ENCODE measurements around the gene CD70.
"Not testable (repeated sequence)": the region's sequence is repeated elsewhere in the genome, so short reads cannot be mapped to it uniquely, and the experiment has no call there.

The CD70 gene

GRCh38 chr19:6571167-6571566, 19.8 kb downstream of the CD70 start:
- no peak for DNase-seq (ENCODE audit: low read depth in 3 of 3)

- no peak for DNase-seq (ENCODE audit: low read depth in 3 of 3)
These were observed 20.2 kb downstream of the CD70 start for GRCh38 chr19:6570764-6571163.

- no peak for DNase-seq (ENCODE audit: low read depth in 3 of 3)
These were observed 22.1 kb downstream of the CD70 start for GRCh38 chr19:6568816-6569215.

GRCh38 chr19:6568010-6568526, 22.9 kb downstream of the CD70 start:
- no peak for DNase-seq (ENCODE audit: low read depth in 3 of 3)

GRCh38 chr19:6566727-6567126, 24.2 kb downstream of the CD70 start:
- DNase-seq (ENCODE audit: low read depth in 3 of 3) = not testable (repeated sequence)

GRCh38 chr19:6564393-6564792, 26.6 kb downstream of the CD70 start:
- no peak for DNase-seq (ENCODE audit: low read depth in 3 of 3)

GRCh38 chr19:6562437-6562836, 28.5 kb downstream of the CD70 start:
- DNase-seq (ENCODE audit: low read depth in 3 of 3) = not testable (repeated sequence)

GRCh38 chr19:6556480-6557195, 34.3 kb downstream of the CD70 start:
- DNase-seq (ENCODE audit: low read depth in 3 of 3) = no peak

- no peak for DNase-seq (ENCODE audit: low read depth in 3 of 3)
These were observed 34.9 kb downstream of the CD70 start for GRCh38 chr19:6556043-6556449.

- peak; percentile 12 to 63 (median 36) for DNase-seq (ENCODE audit: low read depth in 3 of 3)
These were observed 39.1 kb downstream of the CD70 start for GRCh38 chr19:6551607-6552450.

GRCh38 chr19:6551091-6551490, 39.9 kb downstream of the CD70 start:
- no peak for DNase-seq (ENCODE audit: low read depth in 3 of 3)

- not testable (repeated sequence) for DNase-seq (ENCODE audit: low read depth in 3 of 3)
These were observed 40.3 kb downstream of the CD70 start for GRCh38 chr19:6550679-6551078.

GRCh38 chr19:6543866-6544347, 47.0 kb downstream of the CD70 start:
- no peak for DNase-seq (ENCODE audit: low read depth in 3 of 3)

GRCh38 chr19:6540918-6541689, 49.8 kb downstream of the CD70 start:
- no peak for DNase-seq (ENCODE audit: low read depth in 3 of 3)

GRCh38 chr19:6539514-6539913, 51.4 kb downstream of the CD70 start:
- no peak for DNase-seq (ENCODE audit: low read depth in 3 of 3)
